Uterus (tissue), 2 donors: ENCODE measurements around the gene MFNG.

ENCODE experiments used
- POLR2A ChIP-seq, 2 donors: fragments of 450-650 bp; IDR thresholded peaks; one replicate each; pipeline ENCODE4 v1.6.1; 2016; ENCODE audit warnings: antibody characterized with exemption in 2 of 2, mild to moderate bottlenecking in 1 of 2, moderate library complexity in 1 of 2
- TF ChIP-seq, protein P1 (sequence below), 4 experiments: fragments of 200-600 bp in 2 of 4; fragments of 450-650 bp in 2 of 4; sonication (generic) in 2 of 4; IDR thresholded peaks; one replicate each; pipeline ENCODE4 v1.5.1; 2016 to 2019; ENCODE audit warnings: antibody characterized with exemption in 4 of 4, mild to moderate bottlenecking in 2 of 4, moderate library complexity in 1 of 4

DNA sequence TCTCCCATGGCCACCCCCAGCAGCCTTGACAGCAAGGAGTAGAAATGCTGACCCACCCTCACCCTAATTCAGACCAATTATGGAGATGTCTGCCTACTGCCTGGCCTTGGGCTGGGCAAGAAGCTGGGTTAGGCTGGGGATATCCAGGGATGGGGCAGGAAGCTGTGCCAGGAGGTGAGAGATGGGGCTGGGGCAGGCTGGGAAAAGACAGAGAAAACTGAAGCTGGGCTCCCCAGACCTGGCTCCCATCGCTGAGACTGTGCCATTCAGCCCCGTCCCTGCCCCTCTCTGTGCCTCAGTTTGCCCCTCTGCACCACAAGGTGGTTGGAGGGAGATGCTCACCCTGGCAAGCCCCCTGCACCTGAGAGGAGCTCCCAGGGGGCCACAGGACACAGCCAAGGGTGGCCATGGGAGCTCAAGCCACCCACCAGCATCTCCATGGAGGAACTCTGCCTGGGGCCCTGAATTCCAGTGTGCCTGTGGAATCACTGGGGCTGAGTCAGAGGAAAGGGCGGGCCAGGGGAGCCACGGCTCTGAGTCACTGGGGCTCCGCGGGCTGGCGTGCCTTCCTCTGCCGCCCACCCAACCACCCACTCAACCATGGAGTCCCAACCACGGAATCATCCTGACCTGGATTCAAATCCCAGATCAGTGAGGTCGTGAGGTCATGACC, 39.0 kb upstream of the MFNG start:
- TF ChIP-seq, protein P1, sequence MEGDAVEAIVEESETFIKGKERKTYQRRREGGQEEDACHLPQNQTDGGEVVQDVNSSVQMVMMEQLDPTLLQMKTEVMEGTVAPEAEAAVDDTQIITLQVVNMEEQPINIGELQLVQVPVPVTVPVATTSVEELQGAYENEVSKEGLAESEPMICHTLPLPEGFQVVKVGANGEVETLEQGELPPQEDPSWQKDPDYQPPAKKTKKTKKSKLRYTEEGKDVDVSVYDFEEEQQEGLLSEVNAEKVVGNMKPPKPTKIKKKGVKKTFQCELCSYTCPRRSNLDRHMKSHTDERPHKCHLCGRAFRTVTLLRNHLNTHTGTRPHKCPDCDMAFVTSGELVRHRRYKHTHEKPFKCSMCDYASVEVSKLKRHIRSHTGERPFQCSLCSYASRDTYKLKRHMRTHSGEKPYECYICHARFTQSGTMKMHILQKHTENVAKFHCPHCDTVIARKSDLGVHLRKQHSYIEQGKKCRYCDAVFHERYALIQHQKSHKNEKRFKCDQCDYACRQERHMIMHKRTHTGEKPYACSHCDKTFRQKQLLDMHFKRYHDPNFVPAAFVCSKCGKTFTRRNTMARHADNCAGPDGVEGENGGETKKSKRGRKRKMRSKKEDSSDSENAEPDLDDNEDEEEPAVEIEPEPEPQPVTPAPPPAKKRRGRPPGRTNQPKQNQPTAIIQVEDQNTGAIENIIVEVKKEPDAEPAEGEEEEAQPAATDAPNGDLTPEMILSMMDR (IDR thresholded peaks at IDR 0.05): no peak
- TF ChIP-seq POLR2A (IDR thresholded peaks at IDR 0.05): no peak
